GM19455 (cell line): ENCODE data around the gene PPT2.

Source experiments
- ATAC-seq: cut with Tn5 transposase; IDR thresholded peaks from one replicate; pipeline ENCODE4 v1.9.1; 2021; ENCODE audit not compliant: unreplicated experiment

Gene PPT2

DNA sequence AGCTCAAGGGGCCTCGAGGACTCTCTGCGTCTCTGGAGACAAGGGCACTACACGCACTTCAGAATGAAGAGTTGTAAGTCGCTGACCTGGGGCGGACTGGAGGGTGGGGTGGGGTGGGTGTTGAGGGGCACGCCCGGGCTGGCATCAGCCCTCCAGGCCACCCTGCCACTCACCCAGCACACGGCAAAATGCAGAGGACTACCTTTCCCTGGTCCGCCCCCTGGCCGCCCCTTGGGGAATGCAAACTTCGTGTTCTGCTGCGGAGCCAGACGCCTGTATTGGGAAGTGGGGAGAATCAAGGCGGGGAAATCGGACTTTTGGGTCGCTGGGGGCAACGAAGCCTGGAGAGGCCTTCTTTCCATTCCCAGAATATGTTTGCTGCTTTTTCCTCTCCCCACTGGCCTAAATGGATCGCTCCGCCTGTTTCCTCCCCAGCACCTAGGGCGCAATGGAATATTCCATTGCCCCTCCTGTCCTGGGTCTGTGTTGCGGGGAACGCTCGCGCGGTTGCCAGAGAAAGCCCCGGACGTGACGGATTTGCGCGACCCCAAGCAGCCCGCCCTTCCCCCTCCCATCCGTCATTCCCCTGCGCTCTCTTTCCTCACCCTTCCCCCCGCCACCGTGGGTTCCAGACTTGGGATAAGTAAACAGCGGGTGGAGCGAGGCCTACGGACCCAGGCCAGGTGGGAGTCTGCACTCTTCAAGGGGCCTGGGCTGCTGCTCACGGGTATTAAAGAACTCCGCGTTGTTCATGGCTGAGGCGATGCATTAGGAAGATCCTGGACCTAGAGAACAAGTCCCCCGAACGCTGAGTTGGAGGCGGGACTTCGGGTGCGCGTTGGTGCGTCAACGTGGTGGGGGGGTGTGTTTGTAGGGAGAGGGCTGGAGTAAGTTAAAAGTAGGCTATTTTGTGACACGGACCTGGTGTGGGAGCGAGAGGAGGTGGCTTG is at the start of gene PPT2:
PPT2 (plus strand) TSS at position 578 of the 950 bp plus-strand sequence. CDS start 454 bp downstream, outside the sequence.
- ATAC-seq = no peak

DNA sequence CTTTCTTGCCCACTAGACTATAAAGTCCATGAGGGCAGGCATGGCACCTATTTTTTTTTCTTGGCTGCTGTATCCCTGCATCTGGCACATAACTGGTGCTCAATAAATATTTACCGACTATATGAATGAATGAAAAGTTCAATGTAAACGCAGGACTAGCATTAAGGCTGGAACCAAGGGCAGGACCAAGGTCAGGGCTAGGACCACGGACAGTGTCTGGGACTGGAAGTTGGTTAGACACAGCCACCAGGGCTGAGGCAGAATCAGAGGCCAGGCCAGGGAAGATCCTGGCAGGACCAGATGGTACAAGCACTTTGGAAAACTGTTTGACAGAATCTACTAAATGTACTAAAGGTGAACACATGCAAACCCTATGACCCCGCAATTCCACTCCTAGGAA is 48.5 kb upstream of the PPT2 start:
- ATAC-seq = no peak

- ATAC-seq = no peak
These were observed 46.5 kb upstream of the PPT2 start for GRCh38 chr6:32107406-32107805.

- no peak for ATAC-seq
These were observed 45.8 kb upstream of the PPT2 start for GRCh38 chr6:32108094-32108627.

- ATAC-seq = no peak
These were observed 45.2 kb upstream of the PPT2 start for GRCh38 chr6:32108727-32109113.

DNA sequence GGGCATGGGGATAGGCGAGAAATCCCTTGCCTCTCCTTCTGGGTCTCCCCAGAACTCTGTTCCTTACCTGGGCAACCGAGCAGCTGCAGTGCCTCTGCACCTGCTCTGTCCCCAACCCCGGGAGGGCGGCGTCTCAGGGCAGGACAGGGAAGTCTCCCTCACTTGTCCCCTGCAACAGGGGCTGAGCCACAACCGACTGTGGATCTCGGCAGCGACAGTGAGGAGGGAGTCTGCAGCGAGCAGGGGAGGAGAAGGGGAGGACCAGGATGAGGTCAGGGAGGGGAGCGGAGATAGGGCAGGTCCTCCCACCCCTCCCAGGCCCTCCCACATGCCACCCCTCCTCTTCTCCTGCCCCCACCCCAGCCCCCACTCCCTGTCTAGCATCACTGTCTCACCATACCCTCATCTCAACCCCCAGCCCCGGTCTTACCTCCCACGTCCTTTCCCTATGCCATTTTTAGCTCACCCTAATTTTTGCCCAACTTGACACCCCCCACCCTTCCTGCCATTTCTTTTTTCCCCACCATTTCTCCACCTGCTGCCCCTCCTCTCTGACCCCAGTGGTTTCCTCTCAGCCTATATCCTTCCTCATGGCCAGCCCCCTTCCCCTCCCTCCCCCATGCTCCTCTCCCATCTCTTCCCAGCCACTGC is 44.7 kb upstream of the PPT2 start, which contains the start of gene TNXB:
TNXB (minus strand) TSS at position 225 of the 651 bp plus-strand sequence. CDS start 11,140 bp downstream, outside the sequence.
- ATAC-seq = no peak

DNA sequence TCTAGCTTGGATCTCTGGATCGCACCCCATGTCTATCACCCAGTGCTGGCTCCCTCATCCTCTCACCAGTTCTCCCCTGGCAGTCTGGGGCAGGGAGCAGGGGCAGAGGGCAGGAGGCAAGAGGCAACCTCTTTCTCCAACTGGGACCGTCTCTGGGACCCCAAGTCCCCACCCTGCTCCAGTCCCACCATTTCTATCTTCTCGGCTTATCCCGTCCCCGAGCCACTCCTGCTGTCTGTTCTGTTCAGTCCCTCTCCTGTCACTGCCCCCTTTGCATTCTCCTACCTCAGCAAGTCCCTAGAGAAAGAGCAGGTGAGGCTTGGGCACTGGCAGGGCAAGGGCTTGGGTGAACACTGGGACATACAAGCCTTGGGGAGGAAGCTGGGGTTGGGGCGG is 44.2 kb upstream of the PPT2 start:
- ATAC-seq = no peak

- no peak for ATAC-seq
These were observed 43.3 kb upstream of the PPT2 start for GRCh38 chr6:32110632-32111031.

DNA sequence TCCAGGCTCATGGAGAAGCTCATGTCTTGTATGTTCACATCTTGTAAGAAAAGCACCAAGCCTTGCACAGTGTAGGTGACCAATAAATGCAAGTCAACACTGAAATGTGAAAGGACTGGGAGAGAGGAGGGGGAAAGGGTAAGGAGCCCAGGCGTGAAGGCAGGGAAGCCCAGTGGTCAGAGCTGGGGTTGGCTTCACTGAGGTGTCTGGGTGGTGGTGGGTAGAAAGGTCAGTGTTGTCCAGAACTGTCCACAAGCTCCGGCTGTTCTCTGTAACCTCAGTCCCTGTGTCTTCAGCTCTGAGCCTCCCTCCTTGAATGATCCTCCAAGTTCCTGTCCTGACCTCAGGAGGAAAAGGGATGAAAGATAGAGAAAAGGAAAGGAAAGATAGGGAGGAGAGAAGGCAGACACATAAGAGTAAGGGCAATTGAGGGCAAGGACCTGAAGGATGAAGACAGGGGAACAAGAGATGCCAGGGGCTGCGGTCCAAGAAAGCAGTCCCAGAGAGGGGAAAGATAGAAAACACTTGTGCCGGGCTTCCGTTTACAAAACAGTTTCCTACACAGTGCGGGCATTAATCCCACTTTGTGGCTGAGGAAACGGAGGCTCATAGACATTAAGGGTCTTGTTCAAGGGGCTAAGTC is 42.4 kb upstream of the PPT2 start:
- no peak for ATAC-seq

DNA sequence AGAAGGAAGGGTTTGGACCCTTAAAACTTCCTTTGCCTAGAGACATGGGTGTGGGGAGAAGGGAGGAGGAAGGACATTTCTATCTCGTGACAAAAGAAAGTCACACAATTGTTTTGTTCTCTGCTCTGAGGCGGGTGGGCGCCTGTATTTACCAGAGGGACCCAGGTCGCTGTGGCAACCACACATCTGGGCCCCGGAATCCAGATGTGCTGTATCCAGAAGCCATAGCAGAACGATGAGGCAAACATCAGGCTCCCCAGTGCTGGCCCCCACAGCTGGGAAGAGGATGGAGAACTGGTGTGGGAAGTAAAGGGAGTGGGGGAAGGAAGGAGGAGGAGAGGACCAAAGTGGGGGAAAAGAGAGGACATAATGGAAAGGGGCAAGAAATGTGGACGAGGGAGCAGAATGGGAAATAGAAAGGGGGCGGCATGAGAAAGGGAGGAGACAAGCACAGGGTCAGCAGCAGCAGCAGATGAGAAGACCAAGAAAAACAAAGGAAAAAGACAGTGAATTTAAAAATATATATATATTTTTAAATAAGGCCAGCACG is 41.4 kb upstream of the PPT2 start:
- ATAC-seq = no peak

DNA sequence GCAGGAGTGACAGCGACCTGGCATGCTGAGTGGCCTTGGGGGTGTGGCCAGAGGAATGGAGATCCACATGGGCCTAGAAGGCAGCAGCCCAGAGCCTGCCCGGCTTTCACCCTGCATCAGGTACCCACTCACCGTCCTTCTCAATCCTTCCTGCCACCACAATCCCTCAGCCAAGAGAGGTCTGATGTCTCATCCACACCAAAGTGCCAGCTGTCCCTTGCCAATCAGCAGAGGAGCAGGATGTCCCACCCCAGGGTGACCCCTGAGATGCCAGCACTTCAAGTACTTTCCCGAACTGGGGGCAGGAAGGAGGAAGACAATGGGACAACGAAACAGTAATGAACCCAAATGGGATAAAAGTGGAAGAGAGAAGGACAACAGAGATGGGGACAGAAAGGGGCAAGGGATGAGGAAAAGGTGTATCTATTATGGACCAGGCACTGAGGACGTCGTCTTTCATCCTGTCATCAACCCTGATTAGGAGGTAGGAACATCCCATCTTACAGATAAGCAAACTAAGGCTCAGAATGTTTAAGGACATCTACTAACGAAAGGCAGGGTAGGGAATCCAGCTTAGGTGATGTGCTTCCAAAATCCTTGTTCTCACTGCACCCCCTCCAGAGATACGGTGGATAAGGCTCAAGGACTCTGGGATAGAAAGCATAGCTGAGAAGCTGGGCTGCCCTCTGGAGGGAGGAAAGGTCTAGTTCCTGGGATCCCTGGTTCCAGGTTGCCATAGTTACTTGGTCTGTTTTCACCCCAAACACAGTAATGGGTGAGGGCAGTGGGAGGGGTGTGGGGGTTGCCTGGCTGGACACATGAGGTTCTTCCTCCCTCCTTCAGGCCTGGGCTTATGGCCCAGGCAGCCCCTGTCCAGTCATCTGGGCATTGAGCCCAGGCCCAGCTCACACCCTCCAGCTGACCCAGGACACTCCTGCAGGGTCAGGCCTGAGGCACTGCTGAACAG is 40.3 kb upstream of the PPT2 start:
- ATAC-seq = no peak

DNA sequence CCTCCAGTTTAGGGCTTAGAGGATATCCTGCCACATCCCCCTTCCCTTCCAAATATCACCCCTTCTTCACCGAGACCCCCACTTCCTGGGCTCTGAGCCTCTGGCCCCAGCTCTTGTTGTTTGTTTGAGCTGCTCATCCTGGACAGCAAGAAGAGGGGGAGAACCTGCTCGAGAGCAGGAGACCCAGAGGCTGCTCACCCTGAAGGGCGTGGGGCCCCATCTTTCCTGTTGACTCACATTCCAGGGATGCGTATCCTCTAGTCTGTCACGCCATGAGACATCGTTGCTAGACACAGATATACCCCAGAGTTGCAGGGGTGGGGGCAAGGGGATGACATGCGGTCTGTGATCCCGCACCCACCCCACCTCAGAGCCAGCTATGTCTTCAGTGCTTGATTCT is 39.1 kb upstream of the PPT2 start:
- ATAC-seq = no peak

DNA sequence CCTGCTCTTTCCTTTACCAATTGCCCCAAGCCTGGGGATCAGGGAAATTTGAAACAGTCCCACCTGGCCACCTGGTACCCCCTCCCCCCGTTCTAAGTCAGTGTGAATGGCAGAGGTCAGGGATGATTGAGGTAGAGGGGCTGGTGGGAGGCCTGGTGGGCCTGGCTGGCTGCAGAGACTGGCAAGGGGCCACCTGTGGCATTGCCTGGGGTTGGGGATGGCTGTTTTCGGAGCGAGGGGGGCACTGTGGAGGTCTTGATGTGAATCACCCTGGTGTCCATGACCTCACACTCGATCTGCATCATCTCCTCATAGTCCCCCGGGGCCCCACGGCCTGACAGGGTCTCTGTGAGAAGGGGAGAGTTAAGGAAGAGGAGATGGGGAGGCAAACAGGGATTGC is 38.3 kb upstream of the PPT2 start:
- ATAC-seq = no peak

GRCh38 chr6:32116674-32117073 is 37.3 kb upstream of the PPT2 start:
- ATAC-seq = no peak

- no peak for ATAC-seq
These were observed 36.5 kb upstream of the PPT2 start for GRCh38 chr6:32117461-32117860.

DNA sequence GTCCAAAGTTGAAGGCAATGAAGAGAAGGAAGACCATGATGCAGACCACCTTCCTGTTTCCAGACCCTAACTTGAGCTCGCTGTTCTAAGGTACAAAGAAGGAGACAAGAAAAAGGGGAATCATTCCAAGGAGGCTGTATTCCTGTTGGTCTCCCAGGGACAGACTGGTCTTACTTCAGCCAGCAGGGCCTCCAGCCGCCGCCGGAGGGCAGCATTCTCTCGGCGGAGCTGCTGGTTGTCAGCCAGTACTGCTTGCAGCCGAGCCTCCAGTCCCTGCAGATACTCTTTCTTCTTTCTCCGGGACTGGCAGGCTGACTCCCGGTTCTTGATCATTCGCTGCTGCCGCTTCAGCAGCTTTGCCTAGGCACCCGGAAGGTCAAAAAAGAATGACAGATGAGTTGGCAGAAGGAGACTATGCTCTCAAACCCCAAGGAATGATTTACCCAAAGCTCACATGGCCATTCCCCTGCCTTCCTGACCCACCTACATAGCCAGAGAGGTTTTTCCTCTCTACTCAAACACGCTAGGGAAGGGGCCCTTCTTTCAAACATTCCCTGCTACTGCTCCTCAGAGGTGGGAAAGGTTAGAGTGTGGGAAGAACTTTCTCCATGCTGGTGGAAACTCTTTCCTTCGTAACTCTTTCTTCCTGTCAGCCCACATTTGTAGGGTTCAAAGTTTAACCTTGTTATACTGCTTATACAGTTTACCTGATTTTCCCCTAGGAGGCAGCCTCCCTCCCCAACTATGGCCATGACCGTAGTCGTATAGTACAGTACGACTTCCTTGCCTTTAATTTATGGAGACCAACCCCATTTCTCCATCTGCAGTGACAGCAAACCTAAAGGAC is 34.9 kb upstream of the PPT2 start:
- ATAC-seq = no peak

GRCh38 chr6:32120573-32121059 is 33.3 kb upstream of the PPT2 start:
- no peak for ATAC-seq

- no peak for ATAC-seq
These were observed 30.3 kb upstream of the PPT2 start for GRCh38 chr6:32123681-32124080.

DNA sequence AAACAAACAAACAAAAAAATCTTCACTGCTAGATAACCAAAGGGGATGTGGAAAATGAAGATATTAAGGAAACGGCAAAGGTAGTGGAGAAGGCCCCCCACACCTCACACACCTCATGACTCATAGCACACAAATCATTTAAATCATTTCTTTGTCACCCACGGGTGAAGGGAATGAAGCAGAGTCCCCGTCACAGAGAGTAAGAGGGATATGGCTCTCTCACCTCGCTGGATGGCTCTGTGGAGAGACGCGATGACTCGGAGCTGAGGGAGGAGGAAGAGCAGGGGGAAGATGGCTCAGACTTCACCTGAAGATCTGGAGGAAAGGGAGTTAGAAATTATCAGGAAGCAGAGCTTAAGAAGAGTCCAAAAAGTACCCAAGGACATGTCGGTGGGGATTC is 27.1 kb upstream of the PPT2 start:
- ATAC-seq = no peak
